Keratinocyte (primary cell): ENCODE measurements around the gene GHRH.

Experiments used
- CTCF ChIP-seq, 3 experiments: IDR thresholded peaks in 1 of 3; conservative IDR thresholded peaks in 1 of 3; optimal IDR thresholded peaks in 1 of 3; 2 replicates in 2 of 3; 3 replicates in 1 of 3; pipeline versions ENCODE3 to v1.5.1; 2011; ENCODE audit warnings: low read length in 3 of 3, mild to moderate bottlenecking in 3 of 3, moderate library complexity in 2 of 3, control low read depth in 1 of 3, inconsistent platforms in 1 of 3; ENCODE audit not compliant: insufficient read depth in 2 of 3; ENCODE audit errors: extremely low read depth in 1 of 3
- EZH2 ChIP-seq: IDR thresholded peaks from one replicate; pipeline ENCODE4 v1.6.1; 2012; ENCODE audit warnings: inconsistent platforms, mild to moderate bottlenecking, low read length, moderate library complexity

GRCh38 chr20:37296371-37296770, 34.8 kb upstream of the GHRH start:
- TF ChIP-seq CTCF (optimal IDR thresholded peaks at IDR 0.05 in 1 of 3, IDR thresholded peaks at IDR 0.05 in 1 of 3, conservative IDR thresholded peaks at IDR 0.05 in 1 of 3; ENCODE audit: extremely low read depth in 1 of 3, insufficient read depth in 2 of 3, low read length in 3 of 3) (no peak), EZH2 (no peak)
